Natural killer cell (primary cell): Measurements from ENCODE around the gene GNRHR. TPM values are rescaled to one million over a fixed set of nuclear protein-coding genes. Genes with fewer than 3 reads are reported as not detected.

Source experiments
- ATAC-seq, 3 donors: fragments of 150-1000 bp in 2 of 3; fragments of 200-7000 bp in 1 of 3; cut with Tn5 transposase; 1 replicate in 1 of 3; 2 replicates in 2 of 3; pipeline ENCODE4 v1.10.0; 2021; ENCODE audit warnings: mild to moderate bottlenecking in 2 of 3, moderate library complexity in 2 of 3
- DNase-seq, 2 donors: peaks; one replicate each; pipeline versions ENCODE4 v3.0.0 to v3.0.0-alpha.2; 2013 to 2021; ENCODE audit warnings: mixed read lengths in 1 of 2
- H3K27ac ChIP-seq: one replicate; pipeline ENCODE4 v1.5.1; 2013; ENCODE audit warnings: mild to moderate bottlenecking, low read length
- H3K27me3 ChIP-seq: one replicate; pipeline ENCODE4 v1.6.1; 2013; ENCODE audit warnings: low read length; ENCODE audit not compliant: control insufficient read depth, insufficient read depth
- H3K36me3 ChIP-seq: one replicate; pipeline ENCODE4 v1.6.1; 2013; ENCODE audit warnings: low read length; ENCODE audit not compliant: control insufficient read depth, insufficient read depth
- H3K4me1 ChIP-seq: one replicate; pipeline ENCODE4 v1.6.1; 2013; ENCODE audit warnings: low read length; ENCODE audit not compliant: control insufficient read depth, insufficient read depth
- H3K4me3 ChIP-seq: one replicate; pipeline ENCODE4 v1.5.1; 2013; ENCODE audit warnings: low read length
- H3K9me3 ChIP-seq: one replicate; pipeline ENCODE4 v1.6.1; 2013; ENCODE audit warnings: low read length; ENCODE audit not compliant: control insufficient read depth, insufficient read depth
- H3K27ac Mint-ChIP-seq, 2 donors: one replicate each; pipeline ENCODE4 v1.8.0; 2022; ENCODE audit warnings: mild to moderate bottlenecking in 2 of 2, mixed read lengths in 2 of 2, moderate library complexity in 1 of 2
- H3K27me3 Mint-ChIP-seq, 2 donors: one replicate each; pipeline ENCODE4 v1.8.0; 2022; ENCODE audit warnings: low read depth in 2 of 2, mixed read lengths in 2 of 2
- H3K36me3 Mint-ChIP-seq: one replicate; pipeline ENCODE4 v1.8.0; 2022; ENCODE audit warnings: mixed read lengths
- H3K4me1 Mint-ChIP-seq, 2 donors: one replicate each; pipeline ENCODE4 v1.8.0; 2022; ENCODE audit warnings: mixed read lengths in 2 of 2
- H3K4me3 Mint-ChIP-seq: one replicate; pipeline ENCODE4 v1.8.0; 2022; ENCODE audit warnings: mild to moderate bottlenecking, moderate library complexity, mixed read lengths
- H3K9me3 Mint-ChIP-seq, 2 donors: one replicate each; pipeline ENCODE4 v1.8.0; 2022; ENCODE audit warnings: mixed read lengths in 2 of 2
- WGBS: methylation state at CpG from one replicate; pipeline ENCODE4 v1.1.7; 2013; ENCODE audit warnings: missing lambda C conversion rate; ENCODE audit not compliant: insufficient coverage; 5-methylcytosine and 5-hydroxymethylcytosine counted together
- intact Hi-C: fragments of 100-400 bp; cut with micrococcal nuclease; formaldehyde crosslinking; loops from one replicate; pipeline ENCODE4 v1.14.2; 2022
- total RNA-seq, 4 donors: library from RNA; stranded (reverse); fragments of 120-200 nt in 1 of 4; gene quantifications; one replicate each; pipeline versions ENCODE4 v1.2.3 to v1.2.4, GENCODE V29; 2013 to 2022
- TF ChIP-seq, protein P1 (sequence below): fragments of 200-600 bp; IDR thresholded peaks from one replicate; pipeline ENCODE4 v1.8.0; 2022; ENCODE audit warnings: antibody characterized with exemption

GNRHR gene
- total RNA-seq, 3 donors from 2014 or later (not counting 1 experiment from before 2014, with no cell fraction given): not detected

DNA sequence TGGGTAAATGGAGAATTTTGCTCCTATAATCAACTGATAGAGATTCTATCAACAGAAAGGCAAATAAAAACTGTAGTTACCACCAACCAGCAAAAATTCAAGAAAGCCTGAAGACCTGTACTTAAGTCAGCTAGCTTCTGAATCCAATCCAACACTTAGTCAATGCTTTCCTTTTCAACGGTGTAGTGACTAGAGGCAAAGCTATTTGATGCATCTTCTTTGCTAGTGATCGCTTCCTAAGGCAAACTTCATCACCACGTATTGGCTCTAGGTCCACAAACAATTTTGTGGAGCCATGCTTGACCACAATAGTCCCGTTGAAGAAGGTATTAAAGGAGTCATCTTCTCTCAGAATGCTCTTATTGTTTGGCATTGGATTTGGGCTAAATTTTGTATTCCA is 28.2 kb downstream of the GNRHR start:
- Histone ChIP-seq H3K9me3 (no peaks in the 10 kb centered on the region), H3K27ac (no peak overlapping the region), H3K4me3 (no peak overlapping the region), H3K27me3 (no peaks in the 10 kb centered on the region), H3K36me3 (no peaks in the 10 kb centered on the region), H3K4me1 (no peaks in the 10 kb centered on the region)
- Mint-ChIP-seq H3K27me3 (no peaks in the 10 kb centered on the region), H3K9me3 (no peaks in the 10 kb centered on the region), H3K36me3 (no peaks in the 10 kb centered on the region), H3K27ac (no peak overlapping the region), H3K4me1 (peaks cover 0 to 7% of the 10 kb centered on the region in 2 donors), H3K4me3 (no peak overlapping the region)
- DNase-seq (no peak), ATAC-seq (no peak)
- 99% methylated on average over 4 of the region's 4 CpGs for WGBS
- intact Hi-C loops: no loop called here
- TF ChIP-seq, protein P1, sequence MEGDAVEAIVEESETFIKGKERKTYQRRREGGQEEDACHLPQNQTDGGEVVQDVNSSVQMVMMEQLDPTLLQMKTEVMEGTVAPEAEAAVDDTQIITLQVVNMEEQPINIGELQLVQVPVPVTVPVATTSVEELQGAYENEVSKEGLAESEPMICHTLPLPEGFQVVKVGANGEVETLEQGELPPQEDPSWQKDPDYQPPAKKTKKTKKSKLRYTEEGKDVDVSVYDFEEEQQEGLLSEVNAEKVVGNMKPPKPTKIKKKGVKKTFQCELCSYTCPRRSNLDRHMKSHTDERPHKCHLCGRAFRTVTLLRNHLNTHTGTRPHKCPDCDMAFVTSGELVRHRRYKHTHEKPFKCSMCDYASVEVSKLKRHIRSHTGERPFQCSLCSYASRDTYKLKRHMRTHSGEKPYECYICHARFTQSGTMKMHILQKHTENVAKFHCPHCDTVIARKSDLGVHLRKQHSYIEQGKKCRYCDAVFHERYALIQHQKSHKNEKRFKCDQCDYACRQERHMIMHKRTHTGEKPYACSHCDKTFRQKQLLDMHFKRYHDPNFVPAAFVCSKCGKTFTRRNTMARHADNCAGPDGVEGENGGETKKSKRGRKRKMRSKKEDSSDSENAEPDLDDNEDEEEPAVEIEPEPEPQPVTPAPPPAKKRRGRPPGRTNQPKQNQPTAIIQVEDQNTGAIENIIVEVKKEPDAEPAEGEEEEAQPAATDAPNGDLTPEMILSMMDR: no peak

- H3K27ac ChIP-seq: no peak overlapping the region
- no peak for DNase-seq
- no peak for ATAC-seq
- no peaks in the 10 kb centered on the region for H3K4me1 ChIP-seq
- Mint-ChIP-seq H3K4me1 (peaks cover 0 to 7% of the 10 kb centered on the region in 2 donors), H3K27ac (no peak overlapping the region), H3K4me3 (no peak overlapping the region), H3K27me3 (no peaks in the 10 kb centered on the region), H3K36me3 (no peaks in the 10 kb centered on the region), H3K9me3 (no peaks in the 10 kb centered on the region)
- no peak overlapping the region for H3K4me3 ChIP-seq
- peaks cover 3% of the 10 kb centered on the region for H3K36me3 ChIP-seq
- intact Hi-C loops: no loop called here
- 96% methylated on average over 1 of the region's 1 CpG for WGBS
- H3K9me3 ChIP-seq: no peaks in the 10 kb centered on the region
- H3K27me3 ChIP-seq: no peaks in the 10 kb centered on the region
- TF ChIP-seq, protein P1: no peak
Observed at GRCh38 chr4:67725132-67725531, 29.1 kb downstream of the GNRHR start.

- ATAC-seq (no peak), DNase-seq (no peak)
- Mint-ChIP-seq H3K9me3 (no peaks in the 10 kb centered on the region), H3K4me3 (no peak overlapping the region), H3K27ac (no peak overlapping the region), H3K27me3 (no peaks in the 10 kb centered on the region), H3K36me3 (no peaks in the 10 kb centered on the region), H3K4me1 (peaks cover 0 to 7% of the 10 kb centered on the region in 2 donors)
- H3K27ac ChIP-seq: no peak overlapping the region
- peaks cover 3% of the 10 kb centered on the region for H3K36me3 ChIP-seq
- no peak overlapping the region for H3K4me3 ChIP-seq
- no peaks in the 10 kb centered on the region for H3K4me1 ChIP-seq
- H3K9me3 ChIP-seq: no peaks in the 10 kb centered on the region
- no peaks in the 10 kb centered on the region for H3K27me3 ChIP-seq
- 95% methylated on average over 9 of the region's 10 CpGs for WGBS
- intact Hi-C loops: no loop called here
- TF ChIP-seq, protein P1: no peak
Observed at GRCh38 chr4:67723949-67724348, 30.2 kb downstream of the GNRHR start.

DNA sequence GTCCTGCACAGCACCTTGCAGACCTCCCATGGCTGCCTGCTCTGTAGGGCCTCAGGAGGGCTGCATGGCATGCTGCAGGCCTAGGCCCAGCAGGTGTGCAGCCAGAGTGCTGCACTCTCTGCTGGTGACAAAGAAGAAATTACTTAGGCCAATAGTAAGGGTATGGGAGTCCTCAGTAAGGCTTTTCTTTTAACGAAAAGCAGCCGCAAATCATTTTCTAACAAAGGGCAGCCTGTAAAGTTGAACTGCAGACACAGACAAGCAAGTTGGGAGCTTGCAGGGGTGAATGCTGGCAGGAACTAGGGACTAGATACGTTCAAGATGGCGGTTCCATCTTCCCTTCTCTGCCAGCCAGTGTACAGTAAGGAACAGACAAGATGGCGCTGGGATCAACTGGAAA is 30.8 kb downstream of the GNRHR start:
- Mint-ChIP-seq H3K27ac (no peak overlapping the region), H3K4me3 (no peak overlapping the region), H3K9me3 (no peaks in the 10 kb centered on the region), H3K4me1 (peaks cover 0 to 7% of the 10 kb centered on the region in 2 donors), H3K36me3 (no peaks in the 10 kb centered on the region), H3K27me3 (no peaks in the 10 kb centered on the region)
- Histone ChIP-seq H3K36me3 (peaks cover 3% of the 10 kb centered on the region), H3K4me1 (no peaks in the 10 kb centered on the region), H3K4me3 (no peak overlapping the region), H3K27me3 (no peaks in the 10 kb centered on the region), H3K9me3 (no peaks in the 10 kb centered on the region), H3K27ac (no peak overlapping the region)
- no peak for ATAC-seq
- TF ChIP-seq, protein P1: no peak
- intact Hi-C loops: no loop called here
- 96% methylated on average over 5 of the region's 5 CpGs for WGBS
- no peak for DNase-seq
